Neuronal stem cell (in vitro differentiated cells): ENCODE measurements around the gene SIDT2.

Experiments used
- DNase-seq: peaks from one replicate; pipeline ENCODE4 v3.0.0-alpha.2; 2013; ENCODE audit warnings: low spot score
- H2AFZ ChIP-seq: one replicate; pipeline ENCODE4 v1.6.1; 2013; ENCODE audit warnings: mild to moderate bottlenecking, low read length, inconsistent platforms
- H2AK5ac ChIP-seq: 2 replicates; pipeline ENCODE4 v1.6.1; 2013; ENCODE audit warnings: low read depth, mild to moderate bottlenecking, inconsistent platforms, low read length, moderate library complexity, mixed read lengths
- H2BK120ac ChIP-seq: 2 replicates; pipeline ENCODE4 v1.6.1; 2013; ENCODE audit warnings: low read depth, mild to moderate bottlenecking, inconsistent platforms, low read length, moderate library complexity, mixed read lengths
- H2BK12ac ChIP-seq: one replicate; pipeline ENCODE4 v1.6.1; 2013; ENCODE audit warnings: low read length, inconsistent platforms
- H2BK15ac ChIP-seq: 2 replicates; pipeline ENCODE4 v1.6.1; 2013; ENCODE audit warnings: mild to moderate bottlenecking, low read length, inconsistent platforms, mixed read lengths
- H2BK5ac ChIP-seq: one replicate; pipeline ENCODE4 v1.6.1; 2013; ENCODE audit warnings: inconsistent platforms, mild to moderate bottlenecking, low read length, moderate library complexity
- H3K14ac ChIP-seq: one replicate; pipeline ENCODE4 v1.6.1; 2013; ENCODE audit warnings: low read length, inconsistent platforms
- H3K18ac ChIP-seq: 2 replicates; pipeline ENCODE4 v1.6.1; 2013; ENCODE audit warnings: low read length, inconsistent platforms
- H3K23ac ChIP-seq: 2 replicates; pipeline ENCODE4 v1.6.1; 2013; ENCODE audit warnings: low read depth, mild to moderate bottlenecking, mixed read lengths, low read length, inconsistent platforms; ENCODE audit not compliant: poor library complexity
- H3K27ac ChIP-seq: replicated peaks from 3 replicates; pipeline ENCODE4 v1.5.1; 2013; ENCODE audit warnings: low read length, inconsistent platforms
- H3K27me3 ChIP-seq, 3 experiments: 2 replicates each; pipeline ENCODE4 v1.6.1; 2013; ENCODE audit warnings: low read length in 3 of 3, mild to moderate bottlenecking in 2 of 3, inconsistent platforms in 1 of 3, low read depth in 1 of 3, mixed read lengths in 1 of 3, moderate library complexity in 1 of 3; ENCODE audit not compliant: control insufficient read depth in 3 of 3, insufficient read depth in 3 of 3
- H3K36me3 ChIP-seq, 2 donors: replicated peaks in 1 of 2; 2 replicates each; pipeline ENCODE4 v1.6.1; 2013; ENCODE audit warnings: low read length in 2 of 2; ENCODE audit not compliant: control insufficient read depth in 2 of 2, insufficient read depth in 2 of 2
- H3K4ac ChIP-seq: 2 replicates; pipeline ENCODE4 v1.6.1; 2013; ENCODE audit warnings: inconsistent platforms, mild to moderate bottlenecking, low read length, moderate library complexity
- H3K4me1 ChIP-seq, 2 donors: 1 replicate in 1 of 2; 2 replicates in 1 of 2; pipeline ENCODE4 v1.6.1; 2013; ENCODE audit warnings: low read length in 2 of 2, low read depth in 1 of 2; ENCODE audit not compliant: control insufficient read depth in 2 of 2, insufficient read depth in 1 of 2
- H3K4me2 ChIP-seq: one replicate; pipeline ENCODE4 v1.6.1; 2013; ENCODE audit warnings: mild to moderate bottlenecking, low read length, inconsistent platforms; ENCODE audit not compliant: insufficient read depth, poor library complexity, severe bottlenecking
- H3K4me3 ChIP-seq, 2 donors: 2 replicates each; pipeline ENCODE4 v1.5.1; 2013; ENCODE audit warnings: low read length in 2 of 2, mild to moderate bottlenecking in 2 of 2, inconsistent platforms in 1 of 2, moderate library complexity in 1 of 2
- H3K79me1 ChIP-seq: one replicate; pipeline ENCODE4 v1.6.1; 2013; ENCODE audit warnings: low read depth, mild to moderate bottlenecking, inconsistent platforms, low read length, moderate library complexity
- H3K9ac ChIP-seq: one replicate; pipeline ENCODE4 v1.6.1; 2013; ENCODE audit warnings: mild to moderate bottlenecking, low read depth, low read length, inconsistent platforms; ENCODE audit not compliant: poor library complexity
- H3K9me3 ChIP-seq, 2 donors: replicated peaks in 1 of 2; 2 replicates each; pipeline versions ENCODE3 to v1.6.1; 2013; ENCODE audit warnings: low read length in 2 of 2, mild to moderate bottlenecking in 2 of 2, inconsistent platforms in 1 of 2, low read depth in 1 of 2, mixed read lengths in 1 of 2, moderate library complexity in 1 of 2; ENCODE audit not compliant: control insufficient read depth in 2 of 2, insufficient read depth in 1 of 2
- H4K8ac ChIP-seq: one replicate; pipeline ENCODE4 v1.6.1; 2013; ENCODE audit warnings: low read depth, mild to moderate bottlenecking, inconsistent platforms, low read length, moderate library complexity
- H4K91ac ChIP-seq: one replicate; pipeline ENCODE4 v1.6.1; 2013; ENCODE audit warnings: low read length, low read depth, mild to moderate bottlenecking, inconsistent platforms; ENCODE audit not compliant: poor library complexity
- WGBS, 2 donors: extraction: QIAGEN DNeasy Blood & Tissue Kit; methylation state at CpG; one replicate each; pipeline ENCODE4 v1.1.7; 2013; ENCODE audit warnings: missing lambda C conversion rate in 2 of 2, mixed read lengths in 1 of 2; ENCODE audit not compliant: insufficient read length in 2 of 2, insufficient replicate concordance in 1 of 2; ENCODE audit errors: extremely low coverage in 2 of 2; 5-methylcytosine and 5-hydroxymethylcytosine counted together

SIDT2 gene

GRCh38 chr11:117171404-117172061 lies 7.0 kb upstream of the SIDT2 start:
- Histone ChIP-seq H4K91ac (no peak overlapping the region), H2BK5ac (no peak overlapping the region), H4K8ac (no peak overlapping the region), H3K27ac (no peak overlapping the region), H3K4me3 (no peak overlapping the region), H3K4me2 (no peak overlapping the region), H2AFZ (no peak overlapping the region), H3K4me1 (peaks cover 5 to 10% of the 10 kb centered on the region in 2 donors), H3K79me1 (no peaks in the 10 kb centered on the region), H3K14ac (no peak overlapping the region), H3K23ac (no peak overlapping the region), H2BK12ac (no peak overlapping the region), H3K9me3 (no peaks in the 10 kb centered on the region), H3K9ac (no peak overlapping the region), H3K4ac (no peak overlapping the region), H3K18ac (no peak overlapping the region), H2AK5ac (no peak overlapping the region), H2BK15ac (no peak overlapping the region), H3K27me3 (no peaks in the 10 kb centered on the region), H3K36me3 (peaks cover 10 to 57% of the 10 kb centered on the region in 2 donors), H2BK120ac (no peak overlapping the region)
- DNase-seq: no peak
- no CpG with 5 or more reads among the region's 14 CpGs for WGBS, 2 donors

GRCh38 chr11:117172724-117173421 lies 5.7 kb upstream of the SIDT2 start:
- no peak overlapping the region for H3K4ac ChIP-seq
- H4K91ac ChIP-seq: no peak overlapping the region
- H2AFZ ChIP-seq: no peak overlapping the region
- no peak overlapping the region for H4K8ac ChIP-seq
- no peak overlapping the region for H3K4me2 ChIP-seq
- no peaks in the 10 kb centered on the region for H3K79me1 ChIP-seq
- no peak for DNase-seq
- H3K27ac ChIP-seq: no peak overlapping the region
- no peak overlapping the region for H2AK5ac ChIP-seq
- peaks cover 7 to 10% of the 10 kb centered on the region in 2 donors for H3K4me1 ChIP-seq
- no peaks in the 10 kb centered on the region for H3K27me3 ChIP-seq
- H2BK5ac ChIP-seq: no peak overlapping the region
- H3K18ac ChIP-seq: no peak overlapping the region
- peaks cover 4 to 43% of the 10 kb centered on the region in 2 donors for H3K36me3 ChIP-seq
- no peak overlapping the region for H2BK120ac ChIP-seq
- no peak overlapping the region for H3K4me3 ChIP-seq
- H3K23ac ChIP-seq: no peak overlapping the region
- no CpG with 5 or more reads among the region's 14 CpGs for WGBS, 2 donors
- no peaks in the 10 kb centered on the region for H3K9me3 ChIP-seq
- no peak overlapping the region for H2BK12ac ChIP-seq
- H2BK15ac ChIP-seq: no peak overlapping the region
- no peak overlapping the region for H3K14ac ChIP-seq
- H3K9ac ChIP-seq: no peak overlapping the region

GRCh38 chr11:117175104-117175503 lies 3.4 kb upstream of the SIDT2 start:
- peaks cover 19 to 20% of the 10 kb centered on the region in 2 donors for H3K4me1 ChIP-seq

GRCh38 chr11:117175781-117176180 lies 2.8 kb upstream of the SIDT2 start:
- no peak for DNase-seq
- H4K91ac ChIP-seq: no peak overlapping the region
- no CpG with 5 or more reads among the region's 5 CpGs for WGBS, 2 donors
- H3K4me3 ChIP-seq: no peak overlapping the region
- no peak overlapping the region for H2BK5ac ChIP-seq
- H3K27me3 ChIP-seq: no peaks in the 10 kb centered on the region
- no peak overlapping the region for H3K23ac ChIP-seq
- peaks cover 20 to 21% of the 10 kb centered on the region in 2 donors for H3K4me1 ChIP-seq
- peaks cover 0 to under 1% of the 10 kb centered on the region in 2 donors for H3K9me3 ChIP-seq
- H2BK12ac ChIP-seq: no peak overlapping the region
- no peak overlapping the region for H3K4me2 ChIP-seq
- no peak overlapping the region for H2BK120ac ChIP-seq
- H3K18ac ChIP-seq: no peak overlapping the region
- H3K14ac ChIP-seq: no peak overlapping the region
- no peak overlapping the region for H2AK5ac ChIP-seq
- H3K79me1 ChIP-seq: no peaks in the 10 kb centered on the region
- H3K36me3 ChIP-seq: peaks cover 0 to 15% of the 10 kb centered on the region in 2 donors
- no peak overlapping the region for H2BK15ac ChIP-seq
- no peak overlapping the region for H2AFZ ChIP-seq
- no peak overlapping the region for H3K27ac ChIP-seq
- H4K8ac ChIP-seq: no peak overlapping the region
- H3K9ac ChIP-seq: no peak overlapping the region
- no peak overlapping the region for H3K4ac ChIP-seq

More at GRCh38 chr11:117175104-117175503, 3.4 kb upstream of the SIDT2 start:
- H3K23ac ChIP-seq: no peak overlapping the region
- no peak overlapping the region for H4K8ac ChIP-seq
- H3K4ac ChIP-seq: no peak overlapping the region
- WGBS, 2 donors: no CpG with 5 or more reads among the region's 7 CpGs
- H3K4me2 ChIP-seq: no peak overlapping the region
- H2AK5ac ChIP-seq: peak overlapping the region; percentile 53
- H3K36me3 ChIP-seq: peaks cover 2 to 21% of the 10 kb centered on the region in 2 donors
- peak overlapping the region; percentile 67 for H3K18ac ChIP-seq
- no peak overlapping the region for H2BK12ac ChIP-seq
- no peak overlapping the region for H2BK120ac ChIP-seq
- DNase-seq: no peak
- H2BK15ac ChIP-seq: no peak overlapping the region
- no peak overlapping the region for H2BK5ac ChIP-seq
- H3K14ac ChIP-seq: no peak overlapping the region
- no peaks in the 10 kb centered on the region for H3K79me1 ChIP-seq
- no peak overlapping the region for H3K9ac ChIP-seq
- no peak overlapping the region for H3K27ac ChIP-seq
- no peak overlapping the region for H4K91ac ChIP-seq
- H3K4me3 ChIP-seq: no peak overlapping the region
- H3K27me3 ChIP-seq: no peaks in the 10 kb centered on the region
- H3K9me3 ChIP-seq: no peaks in the 10 kb centered on the region
- H2AFZ ChIP-seq: no peak overlapping the region
